Measurements from ENCODE around the gene LAMA1.
"Not testable (repeated sequence)": the region's sequence is repeated elsewhere in the genome, so short reads cannot be mapped to it uniquely, and the experiment has no call there.

LAMA1 gene

GRCh38 chr18:7117390-7118355 is at the start of gene LAMA1:
Gene LAMA1, minus strand, starts transcription at chr18:7117797. Its CDS starts 77 bp downstream, at chr18:7117720.
- DNase-seq: no peak

- no peak for DNase-seq
These were observed 48.3 kb upstream of the LAMA1 start for GRCh38 chr18:7165846-7166393.

- no peak for DNase-seq
These were observed 46.9 kb upstream of the LAMA1 start for GRCh38 chr18:7164323-7165004.

GRCh38 chr18:7158216-7158615 is 40.6 kb upstream of the LAMA1 start:
- no peak for DNase-seq

GRCh38 chr18:7157760-7158159 is 40.2 kb upstream of the LAMA1 start:
- no peak for DNase-seq

- no peak for DNase-seq
These were observed 38.3 kb upstream of the LAMA1 start for GRCh38 chr18:7155887-7156286.

- no peak for DNase-seq
These were observed 37.5 kb upstream of the LAMA1 start for GRCh38 chr18:7155092-7155491.

GRCh38 chr18:7152440-7152839 is 34.8 kb upstream of the LAMA1 start:
- no peak for DNase-seq

GRCh38 chr18:7147399-7147798 is 29.8 kb upstream of the LAMA1 start:
- no peak for DNase-seq

- DNase-seq: no peak
These were observed 28.5 kb upstream of the LAMA1 start for GRCh38 chr18:7146067-7146466.

- DNase-seq: not testable (repeated sequence)
These were observed 27.3 kb upstream of the LAMA1 start for GRCh38 chr18:7144921-7145320.

GRCh38 chr18:7141287-7141686 is 23.7 kb upstream of the LAMA1 start:
- no peak for DNase-seq

GRCh38 chr18:7139409-7139808 is 21.8 kb upstream of the LAMA1 start:
- DNase-seq: no peak

GRCh38 chr18:7133181-7133580 is 15.6 kb upstream of the LAMA1 start:
- DNase-seq: no peak

- no peak for DNase-seq
These were observed 15.0 kb upstream of the LAMA1 start for GRCh38 chr18:7132356-7133150.

GRCh38 chr18:7122376-7122775 is 4.8 kb upstream of the LAMA1 start:
- DNase-seq: no peak

GRCh38 chr18:7116792-7117389 is 706 bp downstream of the LAMA1 start:
- DNase-seq: no peak

GRCh38 chr18:7116001-7116730 is 1.4 kb downstream of the LAMA1 start:
- no peak for DNase-seq

GRCh38 chr18:7112936-7113335 is 4.7 kb downstream of the LAMA1 start:
- DNase-seq: no peak

GRCh38 chr18:7111134-7111533 is 6.5 kb downstream of the LAMA1 start:
- DNase-seq: no peak

- DNase-seq: no peak
These were observed 11.7 kb downstream of the LAMA1 start for GRCh38 chr18:7105943-7106342.

- DNase-seq: no peak
These were observed 12.3 kb downstream of the LAMA1 start for GRCh38 chr18:7105268-7105667.
